ENCODE results near the gene ZPR1.
"Not testable (repeated sequence)": the region's sequence is repeated elsewhere in the genome, so short reads cannot be mapped to it uniquely, and the experiment has no call there.

ZPR1 gene, protein sequence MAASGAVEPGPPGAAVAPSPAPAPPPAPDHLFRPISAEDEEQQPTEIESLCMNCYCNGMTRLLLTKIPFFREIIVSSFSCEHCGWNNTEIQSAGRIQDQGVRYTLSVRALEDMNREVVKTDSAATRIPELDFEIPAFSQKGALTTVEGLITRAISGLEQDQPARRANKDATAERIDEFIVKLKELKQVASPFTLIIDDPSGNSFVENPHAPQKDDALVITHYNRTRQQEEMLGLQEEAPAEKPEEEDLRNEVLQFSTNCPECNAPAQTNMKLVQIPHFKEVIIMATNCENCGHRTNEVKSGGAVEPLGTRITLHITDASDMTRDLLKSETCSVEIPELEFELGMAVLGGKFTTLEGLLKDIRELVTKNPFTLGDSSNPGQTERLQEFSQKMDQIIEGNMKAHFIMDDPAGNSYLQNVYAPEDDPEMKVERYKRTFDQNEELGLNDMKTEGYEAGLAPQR

DNA sequence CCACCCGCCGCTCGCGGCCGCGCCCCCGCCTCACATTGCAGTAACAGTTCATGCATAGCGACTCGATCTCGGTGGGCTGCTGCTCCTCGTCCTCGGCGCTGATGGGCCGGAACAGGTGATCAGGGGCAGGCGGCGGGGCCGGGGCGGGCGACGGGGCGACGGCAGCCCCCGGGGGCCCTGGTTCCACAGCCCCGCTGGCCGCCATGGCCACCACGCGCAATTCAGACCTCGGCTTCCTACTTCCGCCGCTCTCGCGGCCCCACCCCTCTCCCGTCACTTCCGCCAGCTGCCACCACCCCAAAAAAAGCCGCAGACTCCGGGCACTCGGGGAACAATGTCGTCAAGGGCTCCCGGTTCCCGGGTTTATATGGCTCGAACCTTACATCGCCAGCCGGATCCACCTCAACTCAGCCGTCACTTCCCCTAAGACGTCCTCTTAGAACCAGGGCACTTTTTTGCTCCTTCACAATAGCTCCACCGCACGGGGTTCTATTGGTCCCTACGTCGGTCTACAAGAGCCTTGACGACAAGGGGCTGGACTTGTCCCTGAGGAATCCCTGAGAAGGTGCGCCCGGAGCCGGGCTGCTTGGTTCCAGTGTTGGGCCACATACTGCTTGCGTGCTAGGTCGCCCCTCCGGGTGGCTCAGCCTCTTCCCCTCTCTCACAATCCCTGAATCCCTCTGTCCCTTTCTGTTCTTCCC, at the start of gene ZPR1:
ZPR1 (minus strand) TSS at position 238 of the 701 bp plus-strand sequence; CDS start at position 205, 33 bp downstream.
- peak; percentile 83 for DNase-seq (ENCODE audit: low spot score)
- peak within 1 kb of the TSS; percentile 58 for H3K27ac ChIP-seq
- POLR2A ChIA-PET (ENCODE audit: low non-redundant PET): interaction anchor here (0.6 kb wide), 1 partner anchor 318 kb away, joined by 3 read pairs; no protein-coding TSS in a partner anchor
- CTCF ChIA-PET: interaction anchor here (0.5 to 1.4 kb wide), 5 partner anchors 16 to 308 kb away, joined by 3 to 5 read pairs (median 4); no protein-coding TSS in a partner anchor
- TF ChIP-seq, protein P1, sequence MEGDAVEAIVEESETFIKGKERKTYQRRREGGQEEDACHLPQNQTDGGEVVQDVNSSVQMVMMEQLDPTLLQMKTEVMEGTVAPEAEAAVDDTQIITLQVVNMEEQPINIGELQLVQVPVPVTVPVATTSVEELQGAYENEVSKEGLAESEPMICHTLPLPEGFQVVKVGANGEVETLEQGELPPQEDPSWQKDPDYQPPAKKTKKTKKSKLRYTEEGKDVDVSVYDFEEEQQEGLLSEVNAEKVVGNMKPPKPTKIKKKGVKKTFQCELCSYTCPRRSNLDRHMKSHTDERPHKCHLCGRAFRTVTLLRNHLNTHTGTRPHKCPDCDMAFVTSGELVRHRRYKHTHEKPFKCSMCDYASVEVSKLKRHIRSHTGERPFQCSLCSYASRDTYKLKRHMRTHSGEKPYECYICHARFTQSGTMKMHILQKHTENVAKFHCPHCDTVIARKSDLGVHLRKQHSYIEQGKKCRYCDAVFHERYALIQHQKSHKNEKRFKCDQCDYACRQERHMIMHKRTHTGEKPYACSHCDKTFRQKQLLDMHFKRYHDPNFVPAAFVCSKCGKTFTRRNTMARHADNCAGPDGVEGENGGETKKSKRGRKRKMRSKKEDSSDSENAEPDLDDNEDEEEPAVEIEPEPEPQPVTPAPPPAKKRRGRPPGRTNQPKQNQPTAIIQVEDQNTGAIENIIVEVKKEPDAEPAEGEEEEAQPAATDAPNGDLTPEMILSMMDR (conservative IDR thresholded peaks at IDR 0.05; ENCODE audit: low read depth): no peak

DNA sequence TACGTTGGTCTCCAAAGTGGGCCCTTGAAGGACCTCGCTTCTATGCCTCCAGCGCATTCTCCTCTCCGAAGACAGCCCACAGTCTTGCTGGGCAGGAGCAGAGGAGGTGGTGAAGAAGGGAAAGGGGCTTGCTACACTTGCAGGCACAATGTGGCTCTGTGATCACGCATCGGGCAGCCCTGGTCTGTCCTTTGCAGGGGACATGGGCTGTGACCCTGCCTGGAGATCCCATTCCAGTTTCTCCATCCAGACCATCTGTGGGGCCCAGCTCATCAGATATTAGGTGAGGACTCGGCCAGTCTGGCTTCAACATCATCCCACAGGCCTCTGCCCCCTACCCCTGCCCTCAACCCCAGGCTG, 48.8 kb upstream of the ZPR1 start:
- no peak for DNase-seq (ENCODE audit: low spot score)
- TF ChIP-seq, protein P1 (conservative IDR thresholded peaks at IDR 0.05; ENCODE audit: low read depth): no peak
- no peak overlapping the region; the same call in 1 of the 2 replicates for H3K27ac ChIP-seq
- ChIA-PET CTCF (interaction anchor here (0.5 to 1.8 kb wide), 13 partner anchors 10 to 288 kb away, joined by 3 to 8 read pairs (median 4); partner anchors contain the start of genes APOA5 and ZPR1), POLR2A (ENCODE audit: low non-redundant PET) (no interaction called here)

DNA sequence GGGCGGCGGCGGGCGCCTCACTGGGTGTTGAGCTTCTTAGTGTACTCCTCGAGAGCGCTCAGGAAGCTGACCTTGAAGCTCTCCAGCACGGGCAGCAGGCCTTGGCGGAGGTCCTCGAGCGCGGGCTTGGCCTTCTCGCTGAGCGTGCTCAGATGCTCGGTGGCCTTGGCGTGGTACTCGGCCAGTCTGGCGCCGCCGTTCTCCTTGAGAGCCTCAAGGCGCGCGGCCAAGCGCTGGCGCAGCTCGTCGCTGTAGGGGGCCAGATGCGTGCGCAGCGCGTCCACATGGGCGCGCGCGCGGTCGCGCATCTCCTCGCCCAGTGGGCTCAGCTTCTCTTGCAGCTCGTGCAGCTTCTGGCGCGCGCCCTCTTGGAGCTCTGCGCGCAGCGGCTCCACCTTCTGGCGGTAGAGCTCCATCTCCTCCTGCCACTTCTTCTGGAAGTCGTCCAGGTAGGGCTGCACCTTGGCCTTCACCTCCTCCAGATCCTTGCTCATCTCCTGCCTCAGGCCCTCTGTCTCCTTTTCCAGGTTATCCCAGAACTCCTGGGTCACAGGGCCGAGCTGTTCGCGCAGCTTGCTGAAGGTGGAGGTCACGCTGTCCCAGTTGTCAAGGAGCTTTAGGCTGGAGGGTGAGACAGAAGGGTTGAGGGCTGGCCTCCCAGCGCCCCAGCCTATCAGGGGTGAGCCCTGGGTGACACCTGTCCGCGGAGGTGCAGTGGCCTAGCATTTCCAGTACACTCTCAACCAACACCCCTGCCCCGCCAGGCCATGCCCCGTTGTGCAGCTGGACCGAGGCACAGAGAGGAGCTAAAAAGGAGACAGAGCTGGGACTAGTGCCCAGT, 48.2 kb upstream of the ZPR1 start:
- TF ChIP-seq, protein P1 (conservative IDR thresholded peaks at IDR 0.05; ENCODE audit: low read depth): peak; percentile 77
- H3K27ac ChIP-seq: peak overlapping the region; percentile 64
- ChIA-PET CTCF (interaction anchor here (0.5 to 1.8 kb wide), 16 partner anchors 9 to 289 kb away, joined by 3 to 8 read pairs (median 4); partner anchors contain the start of genes APOA5 and ZPR1), POLR2A (ENCODE audit: low non-redundant PET) (interaction anchor here (0.5 kb wide), 1 partner anchor 54 kb away, joined by 3 read pairs; no protein-coding TSS in a partner anchor)
- DNase-seq (ENCODE audit: low spot score): peak; percentile 81

DNA sequence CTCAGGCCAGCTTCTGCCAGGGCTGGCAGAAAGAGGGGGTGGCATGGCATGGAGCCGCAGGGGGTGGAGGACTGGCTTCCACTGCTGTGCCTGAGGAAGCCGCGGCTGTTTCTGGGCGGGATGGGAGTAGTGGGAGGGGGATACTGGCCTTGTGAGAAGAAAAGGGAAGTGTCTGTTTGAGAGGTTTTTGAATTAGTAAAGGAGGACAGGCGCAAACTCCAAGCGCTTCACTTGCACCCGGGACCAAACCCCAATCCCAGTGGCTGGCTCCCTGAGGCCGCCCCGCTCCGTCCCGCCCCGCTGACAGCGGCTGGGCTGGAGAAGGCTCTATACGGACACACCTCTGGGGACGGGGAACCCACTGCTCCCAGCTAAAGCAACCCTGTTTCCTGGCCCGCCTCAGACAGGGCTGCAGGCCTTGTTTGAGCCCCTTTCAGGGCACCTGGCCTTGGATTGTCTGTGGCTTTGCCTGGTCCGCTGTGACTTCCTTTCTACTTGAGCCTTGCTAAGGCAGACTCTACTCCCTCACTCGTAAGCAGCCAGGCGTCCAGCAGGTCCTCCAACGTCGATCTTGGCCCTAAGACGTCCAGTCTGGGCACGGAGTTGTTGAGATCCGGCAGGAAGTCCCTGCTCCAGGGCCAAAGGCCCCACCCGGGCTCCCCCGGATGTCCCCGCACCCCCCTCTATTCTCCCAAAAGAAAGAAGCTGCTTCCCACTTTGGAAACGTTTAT, 47.4 kb upstream of the ZPR1 start:
- H3K27ac ChIP-seq: peak overlapping the region; percentile 64
- TF ChIP-seq, protein P1 (conservative IDR thresholded peaks at IDR 0.05; ENCODE audit: low read depth): no peak
- ChIA-PET CTCF (interaction anchor here (0.6 to 1.8 kb wide), 10 partner anchors 8 to 289 kb away, joined by 3 to 8 read pairs (median 4); partner anchors contain the start of genes APOA5 and ZPR1), POLR2A (ENCODE audit: low non-redundant PET) (interaction anchor here (0.5 kb wide), 1 partner anchor 53 kb away, joined by 3 read pairs; no protein-coding TSS in a partner anchor)
- DNase-seq (ENCODE audit: low spot score): no peak

DNA sequence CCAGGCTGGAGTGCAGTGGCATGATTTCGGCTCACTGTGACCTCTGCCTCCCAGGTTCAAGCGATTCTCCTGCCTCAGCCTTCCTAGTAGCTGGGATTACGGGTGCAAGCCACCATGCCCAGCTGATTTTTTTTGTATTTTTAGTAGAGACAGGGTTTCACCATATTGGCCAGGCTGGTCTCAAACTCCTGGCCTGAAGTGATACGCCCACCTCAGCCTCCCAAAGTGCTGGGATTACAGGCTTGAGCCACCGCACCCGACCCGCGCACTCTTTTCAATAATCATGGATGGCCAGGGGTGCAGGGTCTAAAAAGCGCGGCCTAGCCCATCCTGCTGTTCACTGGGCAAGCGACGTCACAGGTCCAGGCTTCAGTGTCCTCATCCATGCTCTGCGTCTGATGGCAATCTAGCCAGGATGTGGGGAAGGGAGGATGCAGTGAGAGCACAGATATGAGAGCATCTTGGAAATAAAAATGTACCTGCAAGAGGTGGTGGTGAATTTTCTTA, 46.8 kb upstream of the ZPR1 start:
- CTCF ChIA-PET; H3K27ac ChIP-seq; POLR2A ChIA-PET (ENCODE audit: low non-redundant PET); DNase-seq (ENCODE audit: low spot score): not testable (repeated sequence)

All from RWPE1 (cell line).